ENCODE measurements around the gene THUMPD3. TPM values are rescaled to one million over a fixed set of nuclear protein-coding genes. Genes with fewer than 3 reads are reported as not detected.

THUMPD3 gene
- total and polyA plus RNA-seq, 2 of the 4 experiments (the other 2 are of a cell fraction): 28.2 to 43.9 TPM

- TF ChIP-seq ELK1 (IDR thresholded peaks at IDR 0.05; ENCODE audit: borderline replicate concordance, low read depth, low read length) (no peak), CEBPB (IDR thresholded peaks at IDR 0.05; ENCODE audit: low read depth, low read length) (no peak), FOS (IDR thresholded peaks at IDR 0.05; ENCODE audit: low read depth, low read length) (no peak)
Observed at GRCh38 chr3:9386078-9386459, 23.2 kb downstream of the THUMPD3 start (continued).

GRCh38 chr3:9386501-9387321 is 23.9 kb downstream of the THUMPD3 start:
- no peak overlapping the region for H2BK20ac ChIP-seq (ENCODE audit: low read depth, low read length)
- no peak overlapping the region for H2AK5ac ChIP-seq (ENCODE audit: low read depth, low read length)
- H3K9ac ChIP-seq (ENCODE audit: low read depth, low read length): no peak overlapping the region
- no peak overlapping the region for H2AK9ac ChIP-seq (replicated peaks; ENCODE audit: low read depth, low read length, poor library complexity)
- no peak overlapping the region for H3K14ac ChIP-seq (replicated peaks; ENCODE audit: low read depth, low read length)
- peaks cover 22 to 65% of the 10 kb centered on the region in 2 experiments for H3K79me1 ChIP-seq (ENCODE audit: low read depth in 1 of 2, low read length in 2 of 2)
- no peak overlapping the region for H4K91ac ChIP-seq (ENCODE audit: insufficient read depth, low read depth, low read length)
- peak overlapping the region; percentile 11 for H2BK5ac ChIP-seq (ENCODE audit: low read depth, low read length, poor library complexity, severe bottlenecking)
- no peaks in the 10 kb centered on the region for H3K27me3 ChIP-seq (ENCODE audit: control insufficient read depth, insufficient read depth, low read length)
- no peak overlapping the region for H3K4me3 ChIP-seq (ENCODE audit: insufficient read depth, low read depth, low read length)
- no peak overlapping the region for H2BK15ac ChIP-seq (ENCODE audit: low read depth, low read length)
- peaks cover 53% of the 10 kb centered on the region for H4K20me1 ChIP-seq (ENCODE audit: insufficient read depth, low read length)
- H3K4me1 ChIP-seq (ENCODE audit: control insufficient read depth, insufficient read depth, low read length): peaks cover 6% of the 10 kb centered on the region
- no peak overlapping the region for H3K27ac ChIP-seq (ENCODE audit: insufficient read depth, low read length)
- ChIA-PET CTCF (no interaction called here), POLR2A (ENCODE audit: unreplicated experiment) (no interaction called here)
- intact Hi-C loops (cut with micrococcal nuclease): no loop called here
- ATAC-seq (ENCODE audit: low read depth) (no peak), DNase-seq (no peak)
- H4K8ac ChIP-seq (ENCODE audit: low read depth in 2 of 2, low read length in 2 of 2): no peak overlapping the region
- no peaks in the 10 kb centered on the region for H3K9me3 ChIP-seq (ENCODE audit: control insufficient read depth, insufficient read depth, low read length)
- H2BK120ac ChIP-seq (ENCODE audit: low read depth, low read length): no peak overlapping the region
- no peak overlapping the region for H3K56ac ChIP-seq (ENCODE audit: extremely low read depth, insufficient read depth, low read length)
- peaks cover 53% of the 10 kb centered on the region for H3K36me3 ChIP-seq (ENCODE audit: control insufficient read depth, insufficient read depth, low read length)
- in situ Hi-C loops (cut with MboI; ENCODE audit: low sequenced_read_pairs): no loop called here
- no peak overlapping the region for H4K5ac ChIP-seq (ENCODE audit: low read depth, low read length)
- WGBS, 2 experiments (ENCODE audit: extremely low coverage in 2 of 2, insufficient read length in 1 of 2): no CpG with 5 or more reads among the region's 1 CpG
- H3K9me1 ChIP-seq (ENCODE audit: insufficient read depth, low read length): peaks cover 4% of the 10 kb centered on the region; the same call in 1 of the 2 replicates
- H3K18ac ChIP-seq (ENCODE audit: low read depth, low read length): no peak overlapping the region
- H2AFZ ChIP-seq (replicated peaks; ENCODE audit: low read length, poor library complexity): no peak overlapping the region
- no peak overlapping the region for H3K4ac ChIP-seq (ENCODE audit: low read depth, low read length)
- dilution Hi-C loops (cut with HindIII; ENCODE audit: low sequenced_read_pairs, unreplicated experiment): no loop called here
- peak overlapping the region; percentile 7; the same call in 1 of the 2 replicates for H3K23ac ChIP-seq (ENCODE audit: low read depth, low read length)
- BruUV-seq (replicated peaks): no TSS peak
- no peak overlapping the region for H3K4me2 ChIP-seq (ENCODE audit: low read depth, low read length)
- no peak for TF ChIP-seq CEBPB (IDR thresholded peaks at IDR 0.05; ENCODE audit: low read depth, low read length)
- TF ChIP-seq MAZ (IDR thresholded peaks at IDR 0.05; ENCODE audit: borderline replicate concordance, low read depth, low read length): no peak
- no peak for TF ChIP-seq RAD21 (IDR thresholded peaks at IDR 0.05; ENCODE audit: low read length)
- no peak for TF ChIP-seq SMC3 (IDR thresholded peaks at IDR 0.05; ENCODE audit: low read depth, low read length)
- no peak for TF ChIP-seq USF2 (IDR thresholded peaks at IDR 0.05; ENCODE audit: low read depth, low read length)
- no peak for TF ChIP-seq CTCF (conservative IDR thresholded peaks at IDR 0.05; ENCODE audit: low read depth, low read length)
- TF ChIP-seq POLR2A (IDR thresholded peaks at IDR 0.05; ENCODE audit: low read depth, low read length): no peak; the same call in 1 of the 2 replicates
- TF ChIP-seq BHLHE40 (IDR thresholded peaks at IDR 0.05; ENCODE audit: low read depth, low read length): no peak
- TF ChIP-seq RCOR1 (IDR thresholded peaks at IDR 0.05; ENCODE audit: insufficient replicate concordance, low read length): no peak
- TF ChIP-seq RFX5 (IDR thresholded peaks at IDR 0.05; ENCODE audit: low read depth, low read length): no peak
- TF ChIP-seq MAFK (IDR thresholded peaks at IDR 0.05; ENCODE audit: low read depth, low read length): no peak

Measured in IMR-90 (cell line).